Sigmoid colon (tissue), 7 donors: ENCODE results near the gene FBLN1. TPM values are rescaled to one million over a fixed set of nuclear protein-coding genes. Genes with fewer than 3 reads are reported as not detected.

ENCODE experiments used
- DNase-seq: peaks from one replicate; pipeline ENCODE4 v3.0.0-alpha.2; 2019
- H3K27ac ChIP-seq, 4 donors: fragments of 200-600 bp; sonication (generic); one replicate each; pipeline ENCODE4 v1.5.1; 2016 to 2019; ENCODE audit warnings: mild to moderate bottlenecking in 1 of 4
- H3K27me3 ChIP-seq, 3 donors: fragments of 200-600 bp; sonication (generic); one replicate each; pipeline ENCODE4 v1.5.1; 2019; ENCODE audit warnings: mild to moderate bottlenecking in 1 of 3
- H3K36me3 ChIP-seq, 4 donors: fragments of 200-600 bp; sonication (generic); one replicate each; pipeline ENCODE4 v1.5.1; 2016 to 2019
- H3K4me1 ChIP-seq, 4 donors: fragments of 200-600 bp; sonication (generic); one replicate each; pipeline ENCODE4 v1.5.1; 2017 to 2019
- H3K4me3 ChIP-seq, 4 donors: fragments of 200-600 bp; sonication (generic); one replicate each; pipeline ENCODE4 v1.5.1; 2017 to 2019; ENCODE audit warnings: mild to moderate bottlenecking in 2 of 4, moderate library complexity in 1 of 4
- H3K9me3 ChIP-seq, 4 donors: fragments of 200-600 bp in 3 of 4; sonication (generic) in 3 of 4; one replicate each; pipeline versions ENCODE4 v1.5.1 to v1.6.1; 2013 to 2019
- EP300 ChIP-seq, 4 donors: sonication (generic); formaldehyde crosslinking; IDR thresholded peaks; one replicate each; pipeline ENCODE4 v1.6.1; 2017; ENCODE audit warnings: antibody characterized with exemption in 4 of 4
- POLR2A ChIP-seq, 2 donors: fragments of 450-650 bp; IDR thresholded peaks; one replicate each; pipeline ENCODE4 v1.6.1; 2016; ENCODE audit warnings: antibody characterized with exemption in 2 of 2, mild to moderate bottlenecking in 2 of 2, moderate library complexity in 2 of 2
- POLR2AphosphoS5 ChIP-seq, 4 donors: sonication (generic); formaldehyde crosslinking; IDR thresholded peaks; one replicate each; pipeline ENCODE4 v1.6.1; 2017; ENCODE audit warnings: antibody characterized with exemption in 4 of 4
- WGBS, 2 donors: extraction: QIAGEN DNeasy Blood & Tissue Kit; methylation state at CpG; one replicate each; pipeline ENCODE4 v1.1.7; 2013; 5-methylcytosine and 5-hydroxymethylcytosine counted together
- intact Hi-C: fragments of 100-400 bp; cut with DNase I; formaldehyde crosslinking; loops from one replicate; pipeline ENCODE4 v1.15.1; 2023
- polyA plus RNA-seq, 3 donors: library from polyadenylated mRNA; stranded (reverse); fragments of 200-250 nt; gene quantifications; one replicate each; pipeline ENCODE4 v1.2.3, GENCODE V29; 2013
- total RNA-seq, 4 donors: library from RNA; depleted of rRNA; stranded (reverse); fragments of >200 nt; gene quantifications; one replicate each; pipeline ENCODE4 v1.1.0, GENCODE V29; 2016
- TF ChIP-seq, protein P1 (sequence below), 4 experiments: fragments of 450-650 bp in 3 of 4; fragments of 200-600 bp in 1 of 4; IDR thresholded peaks; one replicate each; pipeline ENCODE4 v1.5.1; 2016 to 2019; ENCODE audit warnings: antibody characterized with exemption in 4 of 4, mild to moderate bottlenecking in 3 of 4, moderate library complexity in 2 of 4
- donor health status: healthy with polysubstance abuse.
- donor health status: Bipolar disorder and iron deficiency.
- donor health status: healthy.

The FBLN1 gene
- total and polyA plus RNA-seq, 7 donors: 9.0 to 230 (median 123) TPM

DNA sequence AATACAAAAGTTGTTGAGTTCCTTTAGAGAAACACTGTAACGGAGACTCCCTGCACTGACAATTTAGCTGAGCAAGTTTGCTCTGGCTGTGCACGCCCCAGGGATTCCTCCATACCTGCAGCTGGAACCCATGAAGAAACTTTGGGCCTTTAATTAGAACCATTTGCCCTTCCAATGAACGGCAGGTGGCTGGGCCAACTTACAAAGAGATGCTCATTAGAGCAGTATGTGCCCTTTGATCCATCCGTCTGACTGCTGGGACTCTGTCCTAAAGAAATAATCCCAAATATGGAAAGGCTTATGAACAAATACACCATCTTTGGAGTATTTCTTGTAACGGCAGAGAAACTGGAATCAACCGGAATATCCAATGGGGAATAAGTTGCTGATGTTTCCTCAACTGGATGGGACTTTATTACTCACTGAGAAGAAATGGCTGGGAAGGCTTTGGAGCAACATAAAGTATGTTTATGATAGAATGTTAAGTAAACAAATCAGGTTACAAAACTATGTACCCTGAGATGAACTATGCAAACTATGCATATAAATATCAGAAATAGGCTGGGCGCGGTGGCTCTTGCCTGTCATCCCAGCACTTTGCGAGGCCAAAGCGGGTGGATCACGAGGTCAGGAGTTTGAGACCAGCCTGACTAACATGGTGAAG, 24.4 kb upstream of the FBLN1 start:
- DNase-seq: no peak

DNA sequence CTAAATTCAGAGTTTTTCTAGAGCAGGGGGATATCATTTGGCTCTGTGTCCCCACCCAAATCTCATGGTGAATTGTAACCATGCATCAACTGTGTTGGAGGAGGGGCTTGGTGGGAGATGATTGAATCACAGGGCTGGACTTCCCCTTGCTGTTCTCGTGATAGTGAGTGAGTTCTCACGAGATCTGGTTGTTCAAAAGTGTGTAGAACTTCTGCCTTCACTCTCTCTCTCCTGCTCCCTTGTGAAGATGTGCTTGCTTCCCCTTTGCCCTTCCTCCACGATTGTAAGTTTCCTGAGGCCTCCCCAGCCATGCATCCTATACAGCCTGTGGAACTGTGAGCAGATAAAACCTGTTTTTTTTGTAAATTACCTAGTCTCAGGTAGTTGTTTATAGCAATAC, 22.0 kb upstream of the FBLN1 start:
- no peak for DNase-seq
- H3K4me3 ChIP-seq: no peak overlapping the region
- no peaks in the 10 kb centered on the region for H3K9me3 ChIP-seq
- WGBS, 2 donors: 72 to 78% methylated on average over 3 of the region's 3 CpGs
- peaks cover 0 to 4% (median 0%) of the 10 kb centered on the region in 3 donors for H3K27me3 ChIP-seq
- no peaks in the 10 kb centered on the region for H3K4me1 ChIP-seq
- H3K27ac ChIP-seq: no peak overlapping the region
- intact Hi-C loops: no loop called here
- no peaks in the 10 kb centered on the region for H3K36me3 ChIP-seq
- TF ChIP-seq EP300 (IDR thresholded peaks at IDR 0.05) (no peak), POLR2A (IDR thresholded peaks at IDR 0.05) (no peak), POLR2AphosphoS5 (IDR thresholded peaks at IDR 0.05) (no peak)
- TF ChIP-seq, protein P1, sequence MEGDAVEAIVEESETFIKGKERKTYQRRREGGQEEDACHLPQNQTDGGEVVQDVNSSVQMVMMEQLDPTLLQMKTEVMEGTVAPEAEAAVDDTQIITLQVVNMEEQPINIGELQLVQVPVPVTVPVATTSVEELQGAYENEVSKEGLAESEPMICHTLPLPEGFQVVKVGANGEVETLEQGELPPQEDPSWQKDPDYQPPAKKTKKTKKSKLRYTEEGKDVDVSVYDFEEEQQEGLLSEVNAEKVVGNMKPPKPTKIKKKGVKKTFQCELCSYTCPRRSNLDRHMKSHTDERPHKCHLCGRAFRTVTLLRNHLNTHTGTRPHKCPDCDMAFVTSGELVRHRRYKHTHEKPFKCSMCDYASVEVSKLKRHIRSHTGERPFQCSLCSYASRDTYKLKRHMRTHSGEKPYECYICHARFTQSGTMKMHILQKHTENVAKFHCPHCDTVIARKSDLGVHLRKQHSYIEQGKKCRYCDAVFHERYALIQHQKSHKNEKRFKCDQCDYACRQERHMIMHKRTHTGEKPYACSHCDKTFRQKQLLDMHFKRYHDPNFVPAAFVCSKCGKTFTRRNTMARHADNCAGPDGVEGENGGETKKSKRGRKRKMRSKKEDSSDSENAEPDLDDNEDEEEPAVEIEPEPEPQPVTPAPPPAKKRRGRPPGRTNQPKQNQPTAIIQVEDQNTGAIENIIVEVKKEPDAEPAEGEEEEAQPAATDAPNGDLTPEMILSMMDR (IDR thresholded peaks at IDR 0.05): no peak

More for the DNA sequence above, 24.4 kb upstream of the FBLN1 start:
- no peaks in the 10 kb centered on the region for H3K4me1 ChIP-seq
- no peaks in the 10 kb centered on the region for H3K36me3 ChIP-seq
- H3K9me3 ChIP-seq: no peaks in the 10 kb centered on the region
- H3K27me3 ChIP-seq: peaks cover 0 to 4% (median 0%) of the 10 kb centered on the region in 3 donors
- 38 to 69% methylated on average over 11 of the region's 11 CpGs for WGBS, 2 donors
- TF ChIP-seq POLR2A (IDR thresholded peaks at IDR 0.05) (no peak), EP300 (IDR thresholded peaks at IDR 0.05) (no peak), POLR2AphosphoS5 (IDR thresholded peaks at IDR 0.05) (no peak)
- TF ChIP-seq, protein P1 (IDR thresholded peaks at IDR 0.05): no peak
- H3K4me3 ChIP-seq: no peak overlapping the region
- no peak overlapping the region for H3K27ac ChIP-seq
- intact Hi-C loops: no loop called here

DNA sequence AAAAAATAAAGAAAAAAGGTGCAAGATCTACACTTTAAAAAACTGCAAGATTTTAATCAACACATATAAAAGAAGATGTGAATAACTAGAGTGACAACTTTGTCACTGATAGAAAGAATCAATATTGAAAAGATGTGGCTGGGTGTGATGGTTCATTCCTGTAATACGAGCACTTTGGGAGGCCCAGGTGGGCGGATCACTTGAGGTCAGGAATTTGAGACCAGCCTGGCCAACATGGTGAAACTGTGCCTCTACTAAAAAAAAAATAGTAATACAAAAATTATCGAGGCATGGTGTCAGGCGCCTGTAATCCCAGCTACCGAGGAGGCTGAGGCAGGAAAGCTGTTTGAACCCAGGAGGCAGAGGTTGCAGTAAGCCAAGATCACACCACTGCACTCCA, 21.0 kb upstream of the FBLN1 start:
- Histone ChIP-seq H3K27me3 (no peaks in the 10 kb centered on the region), H3K27ac (no peak overlapping the region), H3K9me3 (no peaks in the 10 kb centered on the region), H3K4me3 (no peak overlapping the region), H3K4me1 (no peaks in the 10 kb centered on the region), H3K36me3 (no peaks in the 10 kb centered on the region)
- TF ChIP-seq EP300 (IDR thresholded peaks at IDR 0.05) (no peak), POLR2AphosphoS5 (IDR thresholded peaks at IDR 0.05) (no peak), POLR2A (IDR thresholded peaks at IDR 0.05) (no peak)
- TF ChIP-seq, protein P1 (IDR thresholded peaks at IDR 0.05): no peak
- 76 to 89% methylated on average over 5 of the region's 5 CpGs for WGBS, 2 donors
- intact Hi-C loops: no loop called here
- DNase-seq: no peak

DNA sequence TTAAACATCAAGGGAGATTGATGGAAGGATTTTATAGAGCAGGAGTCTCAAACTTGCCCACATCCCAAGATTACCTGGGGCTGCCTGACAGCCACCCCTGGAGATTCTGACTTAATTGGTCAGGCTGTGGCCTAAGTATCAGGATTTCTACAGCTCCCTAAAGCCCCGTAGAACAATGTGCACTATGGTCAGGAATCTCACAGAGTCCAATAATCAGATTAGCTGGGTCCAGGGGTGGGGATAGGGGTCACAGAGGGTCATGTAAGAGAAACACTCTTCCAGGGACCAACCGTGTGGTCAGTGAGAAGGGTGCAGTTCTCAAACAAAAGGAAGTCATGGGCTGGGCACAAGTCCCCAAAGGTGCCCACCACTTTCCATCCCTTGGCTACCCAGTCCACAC, 20.5 kb upstream of the FBLN1 start:
- TF ChIP-seq POLR2A (IDR thresholded peaks at IDR 0.05): no peak
- TF ChIP-seq, protein P1 (IDR thresholded peaks at IDR 0.05): no peak
- DNase-seq: no peak
- WGBS, 2 donors: 26 to 73% methylated on average over 2 of the region's 2 CpGs
- Histone ChIP-seq H3K27me3 (no peaks in the 10 kb centered on the region), H3K4me1 (no peaks in the 10 kb centered on the region), H3K36me3 (no peaks in the 10 kb centered on the region), H3K4me3 (no peak overlapping the region), H3K27ac (no peak overlapping the region), H3K9me3 (no peaks in the 10 kb centered on the region)
- intact Hi-C loops: no loop called here

DNA sequence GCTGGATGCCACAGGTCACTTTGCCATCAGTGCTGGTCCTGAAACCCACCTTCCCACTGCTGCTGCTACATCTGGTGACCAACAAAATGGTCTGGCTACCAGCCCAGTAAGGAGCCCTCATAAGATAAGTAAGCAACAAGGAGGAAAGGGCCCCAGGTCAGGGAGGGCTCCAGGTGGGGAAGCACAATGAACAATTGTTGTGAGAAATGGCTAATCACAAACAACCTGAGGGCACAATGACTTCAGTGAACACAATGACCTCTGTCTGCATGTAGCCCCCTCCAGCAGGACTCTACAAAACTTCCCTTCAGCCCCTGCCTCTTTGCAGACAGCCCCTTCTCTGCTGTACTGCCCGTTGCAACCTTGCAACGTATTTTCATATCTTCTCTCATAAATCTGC, 19.4 kb upstream of the FBLN1 start:
- no peaks in the 10 kb centered on the region for H3K4me1 ChIP-seq
- no peak overlapping the region for H3K4me3 ChIP-seq
- intact Hi-C loops: no loop called here
- TF ChIP-seq POLR2A (IDR thresholded peaks at IDR 0.05) (no peak), EP300 (IDR thresholded peaks at IDR 0.05) (no peak), POLR2AphosphoS5 (IDR thresholded peaks at IDR 0.05) (no peak)
- TF ChIP-seq, protein P1 (IDR thresholded peaks at IDR 0.05): no peak
- H3K9me3 ChIP-seq: no peaks in the 10 kb centered on the region
- DNase-seq: no peak
- H3K27me3 ChIP-seq: no peaks in the 10 kb centered on the region
- H3K27ac ChIP-seq: no peak overlapping the region
- H3K36me3 ChIP-seq: no peaks in the 10 kb centered on the region
- WGBS, 2 donors: 65 to 75% methylated on average over 2 of the region's 2 CpGs
